Ovary (tissue), 9 donors: Measurements from ENCODE around the gene MST1. TPM values are rescaled to one million over a fixed set of nuclear protein-coding genes. Genes with fewer than 3 reads are reported as not detected.

Source experiments
- DNase-seq, 5 donors: peaks; one replicate each; pipeline ENCODE4 v3.0.0-alpha.2; 2019 to 2020
- H3K27ac ChIP-seq, 2 donors: fragments of 200-600 bp; one replicate each; pipeline versions ENCODE4 v1.5.1 to v1.8.0; 2019 to 2022
- H3K27me3 ChIP-seq: fragments of 200-600 bp; one replicate; pipeline ENCODE4 v1.8.0; 2022
- H3K36me3 ChIP-seq: fragments of 200-600 bp; sonication (generic); one replicate; pipeline ENCODE4 v1.5.1; 2019
- H3K4me1 ChIP-seq: one replicate; pipeline ENCODE4 v1.8.1; 2013; ENCODE audit warnings: mild to moderate bottlenecking, moderate library complexity; ENCODE audit not compliant: insufficient read depth
- H3K4me3 ChIP-seq: fragments of 200-600 bp; sonication (generic); one replicate; pipeline ENCODE4 v1.5.1; 2017
- H3K9me3 ChIP-seq, 2 donors: fragments of 200-600 bp in 1 of 2; sonication (generic) in 1 of 2; one replicate each; pipeline versions ENCODE4 v1.5.1 to v1.8.1; 2013 to 2019; ENCODE audit warnings: mild to moderate bottlenecking in 1 of 2, moderate library complexity in 1 of 2
- CTCF ChIP-seq, 3 donors: fragments of 450-650 bp in 2 of 3; fragments of 200-600 bp in 1 of 3; IDR thresholded peaks; one replicate each; pipeline versions ENCODE4 v1.5.1 to v1.8.0; 2016 to 2022; ENCODE audit warnings: antibody characterized with exemption in 3 of 3, mild to moderate bottlenecking in 1 of 3
- EP300 ChIP-seq: sonication (generic); formaldehyde crosslinking; IDR thresholded peaks from one replicate; pipeline ENCODE4 v1.6.1; 2017; ENCODE audit warnings: antibody characterized with exemption
- POLR2A ChIP-seq: fragments of 450-650 bp; IDR thresholded peaks from one replicate; pipeline ENCODE4 v1.6.1; 2017; ENCODE audit warnings: antibody characterized with exemption, mild to moderate bottlenecking, moderate library complexity
- WGBS, 3 donors: extraction: QIAGEN DNeasy Blood & Tissue Kit in 1 of 3; methylation state at CpG; one replicate each; pipeline versions ENCODE4 v1.1.5 to v1.1.7; 2013 to 2017; 5-methylcytosine and 5-hydroxymethylcytosine counted together
- intact Hi-C, 4 donors: fragments of 100-400 bp; cut with DNase I; formaldehyde crosslinking; loops; one replicate each; pipeline versions ENCODE4 v1.11.0 to v1.15.1; 2022 to 2023
- polyA plus RNA-seq, 2 donors: library from polyadenylated mRNA; stranded (reverse); fragments of 200-250 nt in 1 of 2; fragments of 350-450 nt in 1 of 2; fragmentation: Illumina TruSeq in 1 of 2; extraction: RNeasy Lipid Tissue Mini Kit (QIAGEN cat#74804) in 1 of 2; gene quantifications; one replicate each; pipeline ENCODE4 v1.2.3, GENCODE V29; 2013 to 2014
- total RNA-seq, 7 donors: library from RNA; depleted of rRNA in 2 of 7; stranded (reverse); fragments of >200 nt in 2 of 7; fragmentation: NEBNext Ultra II Directional in 3 of 7; extraction: Animal tissue kit (Norgen Biotek cat#: 25700) in 3 of 7; gene quantifications; one replicate each; pipeline versions ENCODE4 v1.1.0 to v1.2.4, GENCODE V29; 2016 to 2023
- donor health status: DM: no; HTN: no; CAD: no; lungs with moderate emphysema.
- donor health status: DM: no; HTN: no; CAD: no.
- donor health status: Bipolar disorder and iron deficiency.
- donor health status: DM: yes; HTN: yes; CAD: no.
- donor health status: DM: no; HTN: no; CAD: no.
- donor health status: DM: yes; HTN: yes; CAD: no.

MST1 gene
- total and polyA plus RNA-seq, 9 donors, result 3.5 to 91.0 (median 17.3) TPM

GRCh38 chr3:49718858-49719213 lies 29.6 kb upstream of the MST1 start:
- Histone ChIP-seq H3K36me3 (no peaks in the 10 kb centered on the region), H3K4me1 (peaks cover 12% of the 10 kb centered on the region), H3K27ac (no peak overlapping the region), H3K27me3 (no peaks in the 10 kb centered on the region), H3K4me3 (peak overlapping the region; percentile 45), H3K9me3 (no peaks in the 10 kb centered on the region)
- intact Hi-C loops, result loop anchor here in 1 of 4 donors (10.0 kb wide), 1 partner anchor 126 kb away; no protein-coding TSS in a partner anchor
- TF ChIP-seq EP300 (no peak), CTCF (IDR thresholded peaks at IDR 0.05) (no peak), POLR2A (no peak)
- DNase-seq, result peak in 1 of 5 donors; percentile 31
- WGBS, 3 donors, result 3 to 7% (median 6%) methylated on average over 33 of the region's 33 CpGs

DNA sequence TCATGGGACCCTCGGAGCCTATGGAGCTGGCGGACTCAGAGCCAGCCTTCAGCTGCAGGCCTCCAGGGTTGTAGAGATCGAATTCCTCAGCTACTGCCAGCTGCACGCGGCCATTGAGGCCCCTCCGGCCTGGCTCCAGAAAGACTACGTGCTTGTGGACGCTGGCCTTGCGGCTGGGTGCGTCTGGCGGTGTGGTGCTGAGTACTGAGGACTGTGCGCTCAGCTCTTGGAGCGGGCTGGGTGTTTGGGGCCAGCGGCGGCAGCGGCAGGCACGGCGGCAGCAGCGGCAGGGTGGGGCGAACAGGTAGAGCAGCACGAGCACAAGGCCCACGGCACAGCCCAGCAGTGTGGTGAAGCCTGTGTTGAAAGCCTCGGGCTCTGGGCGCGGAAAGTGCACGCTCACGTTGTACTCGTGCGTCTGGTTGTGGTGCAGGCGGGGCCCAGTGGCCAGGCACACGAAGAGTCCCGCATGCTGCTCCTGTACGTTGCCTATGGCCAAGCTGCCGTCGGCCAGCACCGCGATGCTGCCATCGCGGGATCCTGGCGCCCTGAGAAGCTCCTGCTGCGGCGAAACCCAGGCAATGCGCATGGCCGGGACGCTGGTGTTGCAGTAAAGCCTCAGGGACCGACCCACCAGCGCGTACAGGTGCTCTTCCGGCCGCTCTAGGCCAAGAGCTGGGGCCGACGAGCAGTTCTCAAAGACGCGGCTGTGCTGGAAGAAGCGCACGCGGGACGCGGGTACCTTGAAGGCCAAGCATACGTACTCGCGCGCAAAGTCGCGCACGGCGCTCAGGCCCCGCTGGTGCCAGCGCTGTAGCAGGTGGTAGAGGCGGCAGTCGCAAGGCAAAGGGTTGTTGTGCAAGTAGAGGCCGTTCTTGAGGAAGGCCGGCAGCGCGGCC lies 28.9 kb upstream of the MST1 start:
- no peaks in the 10 kb centered on the region for H3K27me3 ChIP-seq
- TF ChIP-seq CTCF (IDR thresholded peaks at IDR 0.05), result no peak
- no peak for TF ChIP-seq EP300
- no peak for TF ChIP-seq POLR2A
- no peaks in the 10 kb centered on the region for H3K36me3 ChIP-seq
- WGBS, 3 donors, result 50 to 71% (median 66%) methylated on average over 66 to 75 of the region's 75 CpGs
- no peak overlapping the region for H3K27ac ChIP-seq
- DNase-seq, result peak in 2 of 5 donors; percentile 24 to 41
- H3K4me1 ChIP-seq, result peaks cover 12% of the 10 kb centered on the region
- no peaks in the 10 kb centered on the region for H3K9me3 ChIP-seq
- intact Hi-C loops, result loop anchor here in 1 of 4 donors (10.0 kb wide), 1 partner anchor 127 kb away; no protein-coding TSS in a partner anchor
- H3K4me3 ChIP-seq, result no peak overlapping the region

GRCh38 chr3:49717211-49717958 lies 28.1 kb upstream of the MST1 start:
- Histone ChIP-seq H3K27me3 (no peaks in the 10 kb centered on the region), H3K27ac (no peak overlapping the region), H3K4me1 (peaks cover 9% of the 10 kb centered on the region), H3K4me3 (no peak overlapping the region), H3K9me3 (no peaks in the 10 kb centered on the region), H3K36me3 (no peaks in the 10 kb centered on the region)
- intact Hi-C loops, result loop anchor here in 1 of 4 donors (10.0 kb wide), 1 partner anchor 127 kb away; no protein-coding TSS in a partner anchor
- WGBS, 3 donors, result 88 to 92% (median 90%) methylated on average over 14 of the region's 14 CpGs
- TF ChIP-seq POLR2A (no peak), EP300 (no peak), CTCF (IDR thresholded peaks at IDR 0.05) (no peak)
- peak in 1 of 5 donors; percentile 17 for DNase-seq

DNA sequence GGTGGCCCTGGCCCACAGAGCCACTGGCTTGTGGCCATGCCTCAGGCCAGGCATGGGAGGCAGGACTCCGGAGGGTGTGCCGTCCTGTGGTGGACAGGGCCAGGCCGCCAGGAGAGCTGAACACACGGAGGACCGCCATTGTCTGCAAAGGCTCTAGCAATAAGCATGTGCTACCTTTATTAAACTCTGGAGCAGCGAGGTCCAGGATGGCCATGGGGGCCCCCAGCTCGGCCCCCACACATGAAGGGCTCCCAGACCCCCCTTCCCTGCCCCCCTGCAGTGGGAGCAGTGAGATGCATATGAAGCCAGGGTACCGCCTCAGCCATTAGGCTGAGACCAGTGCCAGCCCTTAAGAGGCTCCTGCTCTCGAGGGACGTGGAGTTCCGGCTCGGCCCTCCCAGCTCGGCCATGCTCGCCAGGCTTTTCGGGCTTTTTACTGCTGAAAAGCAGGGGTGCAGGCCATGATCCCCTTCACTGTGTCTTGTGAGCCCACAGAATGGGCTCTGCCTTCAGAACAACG lies 27.5 kb upstream of the MST1 start:
- Histone ChIP-seq H3K36me3 (no peaks in the 10 kb centered on the region), H3K27me3 (no peaks in the 10 kb centered on the region), H3K9me3 (no peaks in the 10 kb centered on the region), H3K27ac (no peak overlapping the region), H3K4me1 (peaks cover 9% of the 10 kb centered on the region), H3K4me3 (no peak overlapping the region)
- TF ChIP-seq CTCF (IDR thresholded peaks at IDR 0.05) (no peak), POLR2A (no peak), EP300 (no peak)
- WGBS, 3 donors, result 92 to 94% (median 92%) methylated on average over 13 to 16 of the region's 16 CpGs
- intact Hi-C loops, result loop anchor here in 1 of 4 donors (10.0 kb wide), 1 partner anchor 128 kb away; no protein-coding TSS in a partner anchor
- peak in 1 of 5 donors; percentile 16 for DNase-seq
